T-cell (primary cell): ENCODE data around the gene ZBTB42. TPM values are rescaled to one million over a fixed set of nuclear protein-coding genes. Genes with fewer than 3 reads are reported as not detected.

ENCODE experiments used
- ATAC-seq, 4 experiments: fragments of 200-7000 bp in 3 of 4; fragments of 150-1000 bp in 1 of 4; cut with Tn5 transposase; replicated peaks in 1 of 4; 1 replicate in 3 of 4; 2 replicates in 1 of 4; pipeline ENCODE4 v1.10.0; 2021; ENCODE audit warnings: moderate library complexity in 3 of 4, mild to moderate bottlenecking in 2 of 4, moderate number of reproducible peaks in 1 of 4
- CTCF ChIA-PET, 2 donors: fragments of 300-600 bp; sonication (Branson Sonifier 250); formaldehyde crosslinking; loops; one replicate each; lab custom pipeline; 2022; ENCODE audit warnings: antibody characterized with exemption in 2 of 2; lab: Charles Lee
- POLR2A ChIA-PET, 2 donors: fragments of 300-600 bp; sonication (Branson Sonifier 250); formaldehyde crosslinking; loops; one replicate each; lab custom pipeline; 2022; ENCODE audit warnings: antibody characterized with exemption in 2 of 2; lab: Charles Lee
- DNase-seq, 35 experiments: peaks; one replicate each; pipeline versions ENCODE4 v3.0.0 to v3.0.0-alpha.2; 2013 to 2023
- H3K27ac ChIP-seq: one replicate; pipeline ENCODE4 v1.5.1; 2013; ENCODE audit warnings: low read length
- H3K27me3 ChIP-seq, 2 experiments: replicated peaks in 1 of 2; 1 replicate in 1 of 2; 2 replicates in 1 of 2; pipeline versions ENCODE4 v1.6.1 to v1.7.0; 2013; ENCODE audit warnings: low read length in 1 of 2, mixed read lengths in 1 of 2; ENCODE audit not compliant: control insufficient read depth in 2 of 2, insufficient read depth in 2 of 2; ENCODE audit errors: extremely low read depth in 1 of 2
- H3K36me3 ChIP-seq, 2 donors: 1 replicate in 1 of 2; 2 replicates in 1 of 2; pipeline versions ENCODE4 v1.6.1 to v1.7.0; 2013; ENCODE audit warnings: low read length in 1 of 2; ENCODE audit not compliant: control insufficient read depth in 2 of 2, insufficient read depth in 1 of 2; ENCODE audit errors: extremely low read depth in 1 of 2
- H3K4me1 ChIP-seq, 2 experiments: 1 replicate in 1 of 2; 2 replicates in 1 of 2; pipeline versions ENCODE4 v1.6.1 to v1.7.0; 2013; ENCODE audit warnings: low read length in 2 of 2, mixed read lengths in 1 of 2; ENCODE audit not compliant: insufficient read depth in 2 of 2, control insufficient read depth in 1 of 2; ENCODE audit errors: extremely low read depth in 1 of 2
- H3K4me3 ChIP-seq, 2 donors: 1 replicate in 1 of 2; 2 replicates in 1 of 2; pipeline versions ENCODE4 v1.5.1 to v1.7.0; 2013; ENCODE audit warnings: mild to moderate bottlenecking in 2 of 2, low read length in 1 of 2, moderate library complexity in 1 of 2; ENCODE audit not compliant: control insufficient read depth in 1 of 2; ENCODE audit errors: extremely low read depth in 1 of 2
- H3K9me3 ChIP-seq: 2 replicates; pipeline ENCODE4 v1.7.0; 2013
- H3K27ac Mint-ChIP-seq, 2 donors: one replicate each; pipeline ENCODE4 v1.8.0; 2020 to 2021; ENCODE audit warnings: mild to moderate bottlenecking in 2 of 2, mixed read lengths in 2 of 2
- H3K27me3 Mint-ChIP-seq, 2 donors: one replicate each; pipeline ENCODE4 v1.8.0; 2021 to 2022; ENCODE audit warnings: mixed read lengths in 2 of 2
- H3K36me3 Mint-ChIP-seq: one replicate; pipeline ENCODE4 v1.8.0; 2021; ENCODE audit warnings: mixed read lengths
- H3K4me1 Mint-ChIP-seq, 3 donors: one replicate each; pipeline ENCODE4 v1.8.0; 2020 to 2022; ENCODE audit warnings: mixed read lengths in 3 of 3, mild to moderate bottlenecking in 1 of 3
- H3K4me3 Mint-ChIP-seq, 3 donors: one replicate each; pipeline ENCODE4 v1.8.0; 2020 to 2022; ENCODE audit warnings: mild to moderate bottlenecking in 3 of 3, mixed read lengths in 3 of 3, moderate library complexity in 3 of 3
- H3K9me3 Mint-ChIP-seq, 3 donors: one replicate each; pipeline ENCODE4 v1.8.0; 2020 to 2022; ENCODE audit warnings: mixed read lengths in 3 of 3
- WGBS: methylation state at CpG from one replicate; pipeline ENCODE4 v1.1.5; 2013; ENCODE audit warnings: missing lambda C conversion rate; ENCODE audit not compliant: insufficient coverage; 5-methylcytosine and 5-hydroxymethylcytosine counted together
- total RNA-seq, 35 experiments: library from RNA in 6 of 35; stranded (reverse) in 6 of 35; fragments of 120-200 nt in 1 of 35; gene quantifications; one replicate each; pipeline versions ENCODE4 v1.2.1 to v1.2.4 and lab custom pipeline; 2013 to 2026

The ZBTB42 gene
- total RNA-seq, 5 donors from 2014 or later (not counting 1 experiment from before 2014, with no cell fraction given) = 3.5 to 10.5 (median 9.4) TPM

- ATAC-seq (no peak), DNase-seq (no peak)
- Mint-ChIP-seq H3K9me3 (no peaks in the 10 kb centered on the region), H3K27me3 (no peaks in the 10 kb centered on the region), H3K36me3 (peaks cover 9% of the 10 kb centered on the region), H3K4me3 (no peak overlapping the region), H3K27ac (no peak overlapping the region), H3K4me1 (no peaks in the 10 kb centered on the region)
- ChIA-PET POLR2A (no interaction called here), CTCF (no interaction called here)
- Histone ChIP-seq H3K9me3 (no peaks in the 10 kb centered on the region), H3K36me3 (peaks cover 25 to 29% of the 10 kb centered on the region in 2 donors), H3K4me1 (no peaks in the 10 kb centered on the region), H3K27me3 (no peaks in the 10 kb centered on the region), H3K4me3 (no peak overlapping the region), H3K27ac (no peak overlapping the region)
- over 99% methylated on average over 15 of the region's 15 CpGs for WGBS
These were observed 24.4 kb upstream of the ZBTB42 start for GRCh38 chr14:104776481-104776880.

- ChIA-PET POLR2A (no interaction called here), CTCF (no interaction called here)
- Histone ChIP-seq H3K27me3 (no peaks in the 10 kb centered on the region), H3K36me3 (peaks cover 22 to 28% of the 10 kb centered on the region in 2 donors), H3K27ac (no peak overlapping the region), H3K4me3 (no peak overlapping the region), H3K4me1 (no peaks in the 10 kb centered on the region), H3K9me3 (no peaks in the 10 kb centered on the region)
- WGBS = 89% methylated on average over 10 of the region's 16 CpGs
- DNase-seq (no peak), ATAC-seq (no peak)
- Mint-ChIP-seq H3K4me3 (no peak overlapping the region), H3K27me3 (no peaks in the 10 kb centered on the region), H3K36me3 (peaks cover 2% of the 10 kb centered on the region), H3K4me1 (no peaks in the 10 kb centered on the region), H3K9me3 (no peaks in the 10 kb centered on the region), H3K27ac (no peak overlapping the region)
These were observed 23.7 kb upstream of the ZBTB42 start for GRCh38 chr14:104776961-104777807.

GRCh38 chr14:104777808-104778249 is 23.1 kb upstream of the ZBTB42 start:
- no peaks in the 10 kb centered on the region for H3K4me1 Mint-ChIP-seq
- Histone ChIP-seq H3K9me3 (no peaks in the 10 kb centered on the region), H3K36me3 (peaks cover 17 to 25% of the 10 kb centered on the region in 2 donors), H3K4me3 (no peak overlapping the region), H3K27ac (no peak overlapping the region), H3K27me3 (no peaks in the 10 kb centered on the region), H3K4me1 (peaks cover 0 to 3% of the 10 kb centered on the region in 2 experiments)
- ChIA-PET POLR2A (no interaction called here), CTCF (no interaction called here)
- no peak overlapping the region for H3K27ac Mint-ChIP-seq
- 98% methylated on average over 11 of the region's 15 CpGs for WGBS
- H3K36me3 Mint-ChIP-seq = no peaks in the 10 kb centered on the region
- ATAC-seq (no peak), DNase-seq (no peak)
- H3K9me3 Mint-ChIP-seq = no peaks in the 10 kb centered on the region
- H3K27me3 Mint-ChIP-seq = no peaks in the 10 kb centered on the region
- H3K4me3 Mint-ChIP-seq = no peak overlapping the region

GRCh38 chr14:104778694-104779331 is 22.1 kb upstream of the ZBTB42 start:
- H3K4me1 ChIP-seq = peaks cover 0 to 6% of the 10 kb centered on the region in 2 experiments

GRCh38 chr14:104779776-104780512 is 21.0 kb upstream of the ZBTB42 start:
- Histone ChIP-seq H3K4me3 (no peak overlapping the region), H3K4me1 (peaks cover 0 to 15% of the 10 kb centered on the region in 2 experiments), H3K9me3 (no peaks in the 10 kb centered on the region), H3K36me3 (peaks cover 16 to 18% of the 10 kb centered on the region in 2 donors), H3K27me3 (no peaks in the 10 kb centered on the region), H3K27ac (no peak overlapping the region)
- ATAC-seq (no peak), DNase-seq (no peak)
- H3K36me3 Mint-ChIP-seq = no peaks in the 10 kb centered on the region
- no peaks in the 10 kb centered on the region for H3K4me1 Mint-ChIP-seq
- no peak overlapping the region for H3K4me3 Mint-ChIP-seq
- no peaks in the 10 kb centered on the region for H3K9me3 Mint-ChIP-seq
- no peak overlapping the region for H3K27ac Mint-ChIP-seq
- H3K27me3 Mint-ChIP-seq = no peaks in the 10 kb centered on the region
- POLR2A ChIA-PET = no interaction called here
- WGBS = 94% methylated on average over 28 of the region's 32 CpGs
- CTCF ChIA-PET = interaction anchor here in 1 of 2 donors (1.0 kb wide), 1 partner anchor 9 kb away, joined by 3 read pairs; no protein-coding TSS in a partner anchor

More at GRCh38 chr14:104778694-104779331, 22.1 kb upstream of the ZBTB42 start:
- no peaks in the 10 kb centered on the region for H3K9me3 ChIP-seq
- H3K4me3 ChIP-seq = no peak overlapping the region
- Mint-ChIP-seq H3K4me1 (no peaks in the 10 kb centered on the region), H3K4me3 (no peak overlapping the region), H3K36me3 (no peaks in the 10 kb centered on the region), H3K27me3 (no peaks in the 10 kb centered on the region), H3K9me3 (no peaks in the 10 kb centered on the region), H3K27ac (no peak overlapping the region)
- no peak for ATAC-seq
- POLR2A ChIA-PET = no interaction called here
- H3K36me3 ChIP-seq = peaks cover 14 to 18% of the 10 kb centered on the region in 2 donors
- CTCF ChIA-PET = no interaction called here
- H3K27ac ChIP-seq = no peak overlapping the region
- DNase-seq = no peak
- no peaks in the 10 kb centered on the region for H3K27me3 ChIP-seq
- WGBS = 95% methylated on average over 13 of the region's 15 CpGs

GRCh38 chr14:104780513-104781030 is 20.3 kb upstream of the ZBTB42 start:
- Mint-ChIP-seq H3K4me1 (peaks cover 0 to 3% (median 0%) of the 10 kb centered on the region in 3 donors), H3K9me3 (no peaks in the 10 kb centered on the region), H3K36me3 (no peaks in the 10 kb centered on the region), H3K27me3 (no peaks in the 10 kb centered on the region), H3K4me3 (no peak overlapping the region), H3K27ac (no peak overlapping the region)
- no peaks in the 10 kb centered on the region for H3K27me3 ChIP-seq
- WGBS = 95% methylated on average over 22 of the region's 24 CpGs
- no peaks in the 10 kb centered on the region for H3K9me3 ChIP-seq
- ChIA-PET POLR2A (no interaction called here), CTCF (interaction anchor here in 1 of 2 donors (1.0 kb wide), 1 partner anchor 10 kb away, joined by 3 read pairs; no protein-coding TSS in a partner anchor)
- peaks cover 14 to 18% of the 10 kb centered on the region in 2 donors for H3K36me3 ChIP-seq
- peaks cover 0 to 15% of the 10 kb centered on the region in 2 experiments for H3K4me1 ChIP-seq
- ATAC-seq (no peak), DNase-seq (no peak)
- H3K27ac ChIP-seq = no peak overlapping the region
- no peak overlapping the region for H3K4me3 ChIP-seq
